GM21390 (cell line): ENCODE data around the gene KDM4C.
"Not testable (repeated sequence)": the region's sequence is repeated elsewhere in the genome, so short reads cannot be mapped to it uniquely, and the experiment has no call there.

ENCODE experiments used
- ATAC-seq: cut with Tn5 transposase; IDR thresholded peaks from one replicate; pipeline ENCODE4 v1.9.1; 2021; ENCODE audit not compliant: unreplicated experiment

The KDM4C gene

DNA sequence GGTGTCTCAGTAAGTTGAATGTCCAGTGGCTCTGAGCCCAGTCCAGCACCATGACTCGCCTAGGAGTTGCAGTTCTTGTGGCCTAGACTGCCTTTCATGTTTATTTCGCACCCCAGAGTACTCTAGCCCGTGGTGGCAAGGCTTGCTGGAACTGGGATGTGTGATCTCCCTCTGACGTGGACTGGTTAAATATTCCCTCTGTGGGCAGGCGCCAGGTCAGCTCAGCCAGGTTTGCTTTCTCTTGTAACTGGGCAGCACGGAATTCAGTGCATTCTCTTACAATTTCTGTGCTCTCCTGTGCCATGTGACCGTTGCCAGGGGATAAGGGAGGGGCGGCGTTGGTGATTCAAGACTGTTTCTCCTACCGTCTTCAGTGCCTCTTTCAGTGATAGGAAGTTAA, 270.8 kb downstream of the KDM4C start:
- no peak for ATAC-seq

DNA sequence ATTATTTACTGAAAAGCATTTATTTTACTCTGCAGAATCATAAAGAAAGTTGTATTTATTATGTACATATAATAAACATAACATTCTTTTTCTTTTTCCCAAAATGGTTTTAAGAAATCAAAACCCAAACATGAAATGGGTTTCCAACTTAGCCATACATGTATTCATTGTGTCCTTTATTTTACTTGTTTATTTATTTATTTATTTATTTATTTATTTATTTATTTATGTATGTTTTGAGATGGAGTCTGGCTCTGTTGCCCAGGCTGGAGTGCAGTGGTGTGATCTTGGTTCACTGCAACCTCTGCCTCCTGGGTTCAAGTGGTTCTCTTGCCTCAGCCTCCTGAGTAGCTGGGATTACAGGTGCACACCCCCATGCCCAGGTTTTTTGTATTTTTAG, 273.2 kb downstream of the KDM4C start:
- ATAC-seq, result not testable (repeated sequence)

DNA sequence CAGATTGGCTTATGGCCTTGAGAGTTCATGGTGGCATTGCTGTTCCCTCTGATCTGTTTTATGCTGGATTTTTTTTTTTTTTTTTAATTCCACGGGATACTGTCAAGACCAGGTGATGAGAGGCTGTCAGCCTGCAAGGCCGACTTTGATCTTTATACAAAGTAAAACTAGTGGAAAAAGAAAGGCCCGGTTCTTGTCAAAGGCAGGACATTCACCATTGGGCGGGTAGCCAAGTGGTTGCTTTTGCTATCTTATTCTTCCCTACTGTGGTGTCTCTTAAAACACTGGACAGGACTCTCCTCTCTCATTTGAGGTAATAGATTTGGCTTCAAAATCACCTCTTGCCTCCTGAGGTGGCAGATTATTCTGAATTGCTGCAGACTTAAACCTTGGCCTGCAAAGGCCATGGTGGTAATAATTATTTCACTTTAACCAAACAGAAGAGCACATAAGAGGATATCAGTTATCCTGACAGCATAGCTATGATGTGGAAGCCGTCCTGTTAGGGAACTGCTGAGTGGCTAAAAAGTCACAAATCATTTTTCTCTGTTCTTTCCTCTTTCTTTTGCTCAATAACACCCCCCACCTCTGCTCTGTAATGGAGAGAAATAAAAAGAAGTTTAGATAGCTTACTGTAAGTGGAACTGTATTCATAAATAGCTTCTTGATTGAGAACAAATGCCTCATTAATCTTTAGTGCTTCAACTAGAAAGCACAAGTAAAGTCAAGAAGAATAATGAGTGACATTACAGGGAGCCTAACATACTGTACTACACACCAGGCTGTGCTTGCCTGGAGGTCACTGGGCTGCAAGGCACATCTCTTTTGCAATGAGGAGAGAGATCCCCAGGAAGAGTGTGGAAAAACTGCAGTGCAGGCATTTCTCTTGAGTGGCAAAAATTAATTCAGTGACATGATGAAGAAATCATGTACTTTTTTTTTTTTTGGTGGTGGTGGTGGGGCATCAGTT, 275.6 kb downstream of the KDM4C start:
- no peak for ATAC-seq

DNA sequence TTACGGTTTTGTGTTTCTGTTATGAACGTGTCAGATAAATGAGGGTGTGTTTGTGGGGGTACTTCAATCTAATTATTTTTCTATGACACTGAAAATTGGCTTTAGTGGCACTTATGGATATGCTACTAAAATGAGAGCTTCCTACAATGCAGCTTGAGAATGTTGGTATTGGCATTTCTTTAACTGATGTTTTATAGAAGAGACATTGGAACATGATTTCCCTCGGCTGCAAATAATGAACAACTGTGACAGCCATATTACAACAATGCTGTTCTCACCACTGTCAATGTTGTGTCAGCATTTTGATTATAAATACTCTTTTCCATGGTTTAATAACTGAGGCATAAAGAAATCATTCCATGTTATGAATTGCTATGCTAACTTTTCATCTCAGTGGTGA, 279.4 kb downstream of the KDM4C start:
- no peak for ATAC-seq

DNA sequence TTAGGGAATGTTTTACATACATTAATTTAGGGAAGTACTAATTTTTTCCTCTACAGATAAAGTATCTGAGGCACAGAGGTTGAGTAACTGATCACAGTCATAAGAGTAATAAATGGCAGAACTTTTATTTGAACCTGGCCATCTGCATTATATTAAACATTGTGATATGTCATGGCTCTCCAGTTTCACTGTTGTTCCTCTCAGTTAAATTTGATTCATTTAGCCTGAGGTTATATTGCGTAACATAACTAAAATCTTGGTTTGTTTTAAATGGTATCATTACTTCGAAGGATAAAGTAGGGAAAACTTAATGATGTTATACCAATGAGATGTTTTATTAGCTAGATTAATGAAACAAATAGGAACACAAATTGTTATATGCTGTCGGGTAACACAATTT, 284.4 kb downstream of the KDM4C start:
- no peak for ATAC-seq

DNA sequence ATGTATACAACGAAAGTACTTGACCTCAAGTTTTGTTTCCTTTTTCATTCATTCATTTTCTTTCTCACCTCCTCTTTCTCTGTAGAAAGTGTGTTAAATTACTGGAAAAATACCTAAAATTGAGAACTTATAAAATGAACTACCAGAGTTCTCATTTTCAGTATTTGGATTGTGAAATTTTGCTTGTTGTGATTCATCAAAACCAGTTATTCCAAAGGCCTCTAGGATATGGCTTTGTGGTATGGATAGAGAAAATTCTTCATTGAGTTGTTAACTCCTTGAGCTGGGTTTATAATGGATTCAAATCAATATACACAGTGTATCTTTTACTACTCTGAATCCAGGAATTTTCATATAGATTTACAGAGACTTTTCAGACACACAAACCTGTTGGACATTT, 287.6 kb downstream of the KDM4C start:
- ATAC-seq, result no peak

DNA sequence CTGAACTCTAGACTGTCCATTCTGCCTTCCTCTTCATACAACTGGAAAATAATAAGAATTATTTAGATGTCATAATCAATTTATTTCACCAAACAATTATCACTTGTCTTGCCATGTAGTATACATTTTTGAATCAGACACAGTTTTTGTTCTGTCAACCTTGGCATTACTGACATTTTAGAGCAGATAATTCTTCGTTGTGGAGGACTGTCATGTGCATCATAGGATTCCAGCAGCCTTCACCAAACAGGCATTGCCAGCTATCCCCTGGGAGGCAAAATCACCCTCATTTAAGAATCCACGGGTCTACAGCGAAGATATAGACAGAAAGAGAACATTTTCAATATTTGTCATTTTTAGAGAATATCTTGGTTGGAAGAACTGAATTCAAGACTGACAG, 293.9 kb downstream of the KDM4C start:
- no peak for ATAC-seq

DNA sequence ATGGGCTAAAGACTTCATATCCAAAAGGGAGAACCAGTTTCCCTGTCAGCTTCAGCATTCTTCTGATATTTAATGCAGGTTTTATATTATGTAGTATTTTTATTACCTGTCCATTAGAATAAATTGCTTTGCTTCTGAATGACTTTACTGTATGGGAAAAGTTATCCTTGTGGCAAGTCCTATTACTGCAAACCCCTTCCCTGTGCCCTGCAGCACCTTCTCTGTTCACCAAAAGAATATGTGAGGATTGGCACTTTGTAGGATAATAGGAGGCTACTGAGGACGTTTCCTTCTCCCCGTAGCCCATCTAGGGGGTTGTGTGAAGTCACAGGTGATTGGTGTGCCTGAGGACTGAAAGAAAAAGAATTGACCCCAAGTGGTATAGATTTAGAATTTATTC, 296.1 kb downstream of the KDM4C start:
- no peak for ATAC-seq

DNA sequence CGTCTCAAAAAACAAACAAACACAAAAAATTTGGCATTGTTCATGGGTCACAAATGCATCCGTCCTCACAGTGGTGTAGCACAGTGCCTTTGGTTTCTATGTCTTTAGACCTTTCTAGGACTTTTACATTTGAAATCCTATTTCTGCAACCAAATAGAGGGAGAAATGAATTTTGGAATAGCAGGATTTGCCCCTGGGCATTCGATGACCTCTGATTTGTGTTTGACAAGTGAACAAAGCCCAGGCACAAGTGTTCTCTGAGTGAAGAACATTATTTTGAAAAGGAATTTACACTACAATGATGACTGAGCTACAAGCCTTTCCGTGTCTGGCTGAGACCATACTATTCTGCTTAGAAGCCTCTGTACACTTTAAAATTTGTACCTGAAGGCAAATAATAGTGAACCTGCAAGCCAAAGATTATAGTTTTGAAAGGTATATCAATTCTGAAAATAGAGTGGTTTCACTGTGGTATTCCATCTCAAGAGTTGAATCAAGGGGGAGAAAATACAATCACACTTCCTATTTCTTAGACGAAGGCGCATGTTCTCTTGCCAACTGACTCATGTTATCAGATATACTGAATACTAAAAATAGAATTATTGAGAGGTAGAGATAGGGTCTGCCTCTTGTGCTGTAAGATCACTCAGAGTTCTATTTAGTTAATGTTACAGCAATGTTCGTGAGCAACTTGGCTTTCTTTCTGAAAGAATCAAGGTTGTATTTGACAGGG, 297.6 kb downstream of the KDM4C start:
- ATAC-seq, result peak; percentile 52

DNA sequence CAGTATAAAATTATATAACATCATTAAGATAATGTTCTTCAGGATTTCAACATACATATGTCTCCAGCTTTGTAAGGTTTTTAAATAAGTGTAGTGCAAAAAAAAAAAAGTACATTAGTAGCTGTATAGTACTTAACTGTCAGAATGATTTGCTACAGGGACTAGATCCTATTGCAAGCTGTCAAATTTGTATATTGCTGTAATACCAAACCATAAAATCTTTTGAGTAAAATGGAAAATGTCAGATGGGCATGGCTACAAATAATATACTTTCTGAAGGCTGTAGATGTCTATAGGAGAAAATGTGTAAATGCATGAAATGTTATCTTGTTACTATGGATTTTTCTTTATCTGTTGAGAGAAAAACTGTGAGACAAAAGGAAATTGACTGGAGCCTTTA, 298.5 kb downstream of the KDM4C start:
- no peak for ATAC-seq

DNA sequence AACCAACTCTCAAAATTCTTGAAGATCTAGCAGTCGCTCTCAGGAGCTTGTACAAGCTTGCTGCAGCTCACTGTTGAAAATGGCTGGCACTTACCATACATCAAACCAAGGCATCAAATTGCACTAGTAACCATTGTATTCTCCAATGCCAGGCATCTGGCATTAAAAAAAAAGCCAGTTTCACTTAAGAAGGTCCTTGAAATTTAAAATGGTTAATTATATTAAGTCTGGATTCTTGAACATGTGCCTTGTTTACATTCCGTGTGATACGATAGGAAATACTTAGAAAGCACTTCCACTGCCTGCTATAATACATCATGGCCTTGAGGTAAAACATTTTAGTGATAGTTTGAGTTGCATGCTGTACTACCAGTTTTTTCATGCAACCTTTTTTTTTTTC, 300.7 kb downstream of the KDM4C start:
- ATAC-seq, result no peak

DNA sequence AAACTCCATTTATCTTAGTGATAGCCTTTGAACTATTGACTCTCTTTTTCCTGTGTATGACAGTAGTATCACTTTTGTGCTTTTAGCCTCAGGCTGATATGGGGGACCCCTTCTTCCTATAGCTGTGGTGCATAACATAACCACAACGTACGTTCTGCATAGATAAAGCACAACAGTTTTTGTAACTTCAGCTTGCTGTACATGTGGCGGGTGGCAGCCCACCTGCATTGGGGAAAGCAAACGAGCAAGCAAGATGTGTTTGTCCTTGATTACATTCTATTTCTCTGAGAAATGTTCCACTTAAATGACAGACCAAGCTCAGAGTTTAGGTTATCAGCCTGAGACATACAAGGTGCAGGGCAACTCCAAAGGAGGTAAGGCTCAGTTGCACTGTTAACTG, 309.4 kb downstream of the KDM4C start:
- no peak for ATAC-seq

DNA sequence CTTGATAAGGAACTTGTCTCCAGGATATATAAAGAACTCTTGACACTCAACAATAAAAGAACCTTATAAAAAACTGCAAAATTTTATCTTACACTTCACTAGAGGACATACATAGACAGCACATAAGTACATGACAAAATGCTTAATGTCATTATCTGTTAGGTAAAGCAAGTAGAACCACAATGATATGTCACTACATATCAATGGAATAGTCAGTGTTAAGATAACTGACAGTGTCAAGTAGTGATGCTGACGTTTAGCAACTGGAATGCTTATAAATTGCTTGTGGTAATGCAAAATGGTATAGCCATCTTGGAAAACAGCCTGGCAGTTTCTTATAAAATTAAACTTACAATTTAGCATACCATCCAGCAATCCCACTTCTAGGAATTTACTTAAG, 314.1 kb downstream of the KDM4C start:
- ATAC-seq, result no peak

DNA sequence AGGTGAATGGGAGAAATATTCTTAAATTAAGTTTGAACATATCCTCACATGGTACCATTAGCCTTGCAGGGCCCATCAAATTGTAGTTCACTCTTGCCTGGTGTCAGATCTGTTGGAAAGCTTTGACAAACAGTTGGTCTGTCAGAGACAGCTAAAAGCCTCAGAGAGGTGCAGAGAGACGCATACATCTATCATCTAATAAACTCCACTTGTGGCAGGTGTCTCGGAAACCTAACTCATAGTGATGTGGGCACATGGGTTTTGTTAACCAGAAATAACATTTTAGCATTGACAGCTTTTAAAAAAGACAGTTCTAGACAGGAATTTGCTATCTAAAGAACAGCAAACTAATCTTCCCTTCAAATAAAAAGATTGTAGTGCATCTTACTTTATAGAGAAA, 315.9 kb downstream of the KDM4C start:
- ATAC-seq, result no peak

DNA sequence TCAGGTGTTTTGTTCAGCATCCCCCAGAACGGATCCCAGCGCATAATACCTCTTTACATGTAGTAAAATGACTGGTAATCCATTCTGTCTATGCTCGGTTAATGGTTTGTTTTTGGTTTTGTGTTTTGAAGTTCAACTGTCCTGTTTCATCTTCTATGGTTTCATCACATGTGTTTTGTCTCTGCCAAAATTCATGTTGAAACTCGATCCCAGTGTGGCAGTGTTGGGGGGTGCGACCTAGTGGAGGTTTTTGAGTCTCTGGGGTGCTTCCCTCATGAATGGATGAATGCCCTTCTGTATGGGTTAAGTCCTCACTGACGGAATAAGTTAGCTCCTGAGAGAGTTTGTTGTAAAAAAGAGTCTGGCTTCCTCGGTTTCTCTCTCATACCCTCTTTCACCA, 317.4 kb downstream of the KDM4C start:
- no peak for ATAC-seq

DNA sequence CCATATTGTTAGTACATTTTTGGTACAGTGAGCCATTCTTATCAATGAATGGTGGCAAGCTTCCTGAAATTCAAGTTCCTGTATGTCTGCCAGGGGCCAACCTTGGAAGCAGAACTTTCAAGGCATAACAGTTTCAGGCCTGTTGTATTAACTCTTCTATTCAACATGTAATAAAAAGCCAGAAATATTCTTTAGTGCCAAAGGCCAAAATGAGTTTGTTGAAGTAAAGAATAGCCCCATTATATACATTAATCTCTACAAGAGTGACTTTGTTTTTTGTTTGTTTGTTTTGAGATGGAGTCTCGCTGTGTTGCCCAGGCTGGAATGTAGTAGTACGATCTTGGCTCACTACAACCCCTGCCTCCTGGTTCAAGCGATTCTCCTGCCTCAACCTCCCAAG, 321.3 kb downstream of the KDM4C start:
- no peak for ATAC-seq

DNA sequence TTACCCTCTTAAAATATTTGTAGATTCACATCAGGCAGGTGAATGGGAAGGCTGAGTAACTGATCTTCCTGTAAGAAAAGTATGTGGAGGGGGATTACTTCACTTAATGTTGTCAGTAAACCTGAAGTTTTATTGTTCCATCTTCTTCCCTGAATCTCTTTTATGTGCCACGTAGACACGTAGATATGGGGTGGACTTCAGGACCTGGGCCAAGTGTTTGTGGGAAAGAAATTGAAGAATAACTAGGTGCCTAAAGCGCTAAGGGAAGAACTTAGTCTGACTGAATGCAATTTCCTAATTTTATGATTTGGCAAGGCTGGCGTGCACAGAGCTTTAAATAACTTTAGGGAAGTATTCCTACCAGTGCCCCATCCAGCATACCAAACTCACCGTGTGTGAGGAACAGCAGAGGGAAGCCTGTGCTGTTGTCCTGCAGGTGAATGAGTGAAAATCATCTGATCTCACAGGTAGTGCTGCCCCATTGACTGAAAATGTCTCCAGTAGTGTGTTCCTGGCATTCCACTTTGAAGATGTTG, 323.4 kb downstream of the KDM4C start:
- ATAC-seq, result no peak

DNA sequence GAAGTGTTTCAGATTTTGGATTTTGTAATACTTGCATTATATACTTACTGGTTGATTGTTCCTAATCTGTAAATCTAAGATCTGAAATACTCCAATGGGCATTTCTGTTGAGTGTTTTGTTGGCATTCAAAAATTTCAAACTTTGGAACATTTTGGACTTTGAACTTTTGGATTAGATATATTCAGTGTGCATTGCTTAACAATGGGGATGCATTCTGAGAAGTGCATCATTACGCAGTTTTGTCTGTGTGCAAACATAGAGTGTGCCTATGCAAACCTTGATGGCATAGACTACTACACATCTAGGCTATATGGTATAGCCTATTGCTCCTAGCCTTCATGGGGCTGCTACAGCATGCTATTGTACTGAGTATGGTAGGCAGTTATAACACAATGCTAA, 325.4 kb downstream of the KDM4C start:
- ATAC-seq, result no peak

DNA sequence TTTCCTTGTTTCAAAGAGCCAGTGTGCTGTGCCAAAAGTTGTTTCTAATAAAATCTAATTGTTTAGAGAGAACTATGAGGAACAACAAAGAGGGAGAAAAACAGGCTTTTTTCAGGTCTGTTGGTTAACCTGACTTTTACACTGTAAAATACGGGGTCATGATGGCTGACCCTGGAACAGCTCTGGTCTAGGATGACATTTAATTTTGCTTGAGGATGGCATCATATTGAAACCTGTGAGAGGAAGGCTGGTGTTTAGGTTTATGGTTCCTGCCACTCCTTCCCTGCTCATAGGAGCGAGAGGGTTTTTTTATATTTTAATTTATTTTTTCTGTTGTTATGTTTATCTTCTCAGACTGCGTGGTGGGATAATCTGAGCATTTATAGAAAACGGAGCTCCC, 327.6 kb downstream of the KDM4C start:
- ATAC-seq, result no peak

DNA sequence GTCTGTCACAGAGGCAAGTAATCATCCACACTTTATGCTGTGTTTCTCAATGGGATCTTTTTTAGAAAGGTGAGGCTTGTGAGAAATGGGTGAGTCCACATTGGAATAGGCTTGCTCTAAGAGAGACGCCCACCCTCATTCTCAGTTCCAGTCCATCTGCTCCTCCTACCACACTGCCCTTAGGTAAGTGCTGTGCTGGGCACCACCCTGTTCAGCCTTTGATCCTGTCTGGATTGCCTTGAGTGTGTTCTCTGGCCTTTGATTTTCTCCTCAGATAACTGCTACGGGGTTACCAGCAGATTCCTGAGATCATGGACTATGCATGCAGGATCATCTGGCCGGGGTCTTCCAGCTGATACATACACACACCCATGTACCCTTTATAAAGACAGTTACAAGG, 328.6 kb downstream of the KDM4C start:
- no peak for ATAC-seq

DNA sequence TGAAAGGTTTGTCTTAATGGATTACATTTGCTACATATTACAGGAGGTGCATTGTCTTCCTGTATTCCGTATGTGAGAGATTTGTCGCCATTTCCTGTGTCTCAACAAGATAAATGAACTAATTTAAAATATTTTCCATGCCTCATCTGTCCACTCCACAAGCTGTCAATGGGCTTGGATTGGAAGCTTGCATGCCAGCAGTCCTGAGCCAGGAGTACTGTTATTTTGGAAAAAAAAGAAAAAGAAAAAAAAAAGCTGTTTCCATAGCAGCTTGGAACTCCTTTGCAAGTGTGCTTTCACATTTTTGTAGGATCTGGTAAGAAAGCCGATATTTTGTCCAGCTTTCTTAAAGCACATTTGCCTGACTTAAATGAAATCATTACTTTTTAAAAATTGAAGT, 330.8 kb downstream of the KDM4C start:
- ATAC-seq, result no peak
